Mucosa of stomach (tissue), 1 donor: ENCODE measurements around the gene BCAS2.

Experiments used
- H3K27me3 ChIP-seq: one replicate; pipeline ENCODE4 v1.7.0; 2013; ENCODE audit warnings: mild to moderate bottlenecking, low read length; ENCODE audit not compliant: control insufficient read depth, insufficient read depth
- H3K36me3 ChIP-seq: one replicate; pipeline ENCODE4 v1.7.0; 2013; ENCODE audit warnings: low read length; ENCODE audit not compliant: control insufficient read depth, insufficient read depth
- H3K4me1 ChIP-seq: one replicate; pipeline ENCODE4 v1.7.0; 2013; ENCODE audit warnings: mild to moderate bottlenecking, low read length; ENCODE audit not compliant: control insufficient read depth, insufficient read depth
- H3K4me3 ChIP-seq: one replicate; pipeline ENCODE4 v1.7.0; 2013; ENCODE audit warnings: low read length
- H3K9ac ChIP-seq: one replicate; pipeline ENCODE4 v1.7.0; 2013; ENCODE audit warnings: mild to moderate bottlenecking, low read length, moderate library complexity
- H3K9me3 ChIP-seq: one replicate; pipeline ENCODE4 v1.7.0; 2013; ENCODE audit warnings: mild to moderate bottlenecking, low read length, moderate library complexity; ENCODE audit not compliant: control insufficient read depth
- donor health status: Pancreatic carcinoma.

Gene BCAS2

GRCh38 chr1:114524944-114525343 lies 56.5 kb downstream of the BCAS2 start:
- Histone ChIP-seq H3K9me3 (no peaks in the 10 kb centered on the region), H3K9ac (no peak overlapping the region), H3K4me3 (no peak overlapping the region), H3K36me3 (no peaks in the 10 kb centered on the region), H3K4me1 (no peaks in the 10 kb centered on the region), H3K27me3 (no peaks in the 10 kb centered on the region)

- H3K4me1 ChIP-seq, result no peaks in the 10 kb centered on the region
- H3K27me3 ChIP-seq, result no peaks in the 10 kb centered on the region
- H3K9ac ChIP-seq, result no peak overlapping the region
- H3K9me3 ChIP-seq, result no peaks in the 10 kb centered on the region
- H3K36me3 ChIP-seq, result no peaks in the 10 kb centered on the region
- H3K4me3 ChIP-seq, result no peak overlapping the region
These were observed 59.2 kb downstream of the BCAS2 start for GRCh38 chr1:114522264-114522575.

- no peaks in the 10 kb centered on the region for H3K36me3 ChIP-seq
- no peaks in the 10 kb centered on the region for H3K4me1 ChIP-seq
- H3K27me3 ChIP-seq, result no peaks in the 10 kb centered on the region
- no peak overlapping the region for H3K4me3 ChIP-seq
- H3K9ac ChIP-seq, result no peak overlapping the region
- no peaks in the 10 kb centered on the region for H3K9me3 ChIP-seq
These were observed 59.8 kb downstream of the BCAS2 start for GRCh38 chr1:114521396-114522263.
